Activated naive CD4-positive, alpha-beta T cell treated with anti-CD3 and anti-CD28 coated beads, Interleukin-2, amount 10 ng/mL, durations not matched to agents 7 days and 5 days (primary cell): ENCODE measurements around the gene BRCA2.

Experiments used
- CTCF ChIA-PET: fragments of 350-600 bp; sonication (Branson Sonifier 250); formaldehyde crosslinking; loops from one replicate; lab custom pipeline; 2021; ENCODE audit warnings: antibody characterized with exemption; lab: Charles Lee
- DNase-seq: peaks from one replicate; pipeline ENCODE4 v3.0.0-alpha.2; 2020
- H3K27ac Mint-ChIP-seq: one replicate; pipeline ENCODE4 v1.8.0; 2021; ENCODE audit warnings: mild to moderate bottlenecking, moderate library complexity, mixed read lengths
- H3K27me3 Mint-ChIP-seq: one replicate; pipeline ENCODE4 v1.8.0; 2021; ENCODE audit warnings: mild to moderate bottlenecking, mixed read lengths
- H3K36me3 Mint-ChIP-seq: one replicate; pipeline ENCODE4 v1.8.0; 2021; ENCODE audit warnings: mixed read lengths
- H3K4me1 Mint-ChIP-seq: one replicate; pipeline ENCODE4 v1.8.0; 2021; ENCODE audit warnings: mixed read lengths
- H3K4me3 Mint-ChIP-seq: one replicate; pipeline ENCODE4 v1.8.0; 2021; ENCODE audit warnings: mild to moderate bottlenecking, moderate library complexity, mixed read lengths
- H3K9me3 Mint-ChIP-seq: one replicate; pipeline ENCODE4 v1.8.0; 2021; ENCODE audit warnings: mixed read lengths

The BRCA2 gene

GRCh38 chr13:32315238-32316027 is at the start of gene BRCA2, which contains the start of gene ZAR1L:
TSS of gene BRCA2 (plus strand) at chr13:32315508. CDS start at chr13:32316461, 953 bp downstream.
TSS of gene ZAR1L (minus strand) at chr13:32315363. CDS start at chr13:32311925, 3,438 bp downstream.
- H3K27me3 Mint-ChIP-seq = peaks cover 4% of the 10 kb centered on the region
- H3K9me3 Mint-ChIP-seq = no peaks in the 10 kb centered on the region
- H3K4me3 Mint-ChIP-seq = peak within 1 kb of the TSS; percentile 92
- DNase-seq = peak; percentile 93
- CTCF ChIA-PET = interaction anchor here (0.6 to 1.9 kb wide), 8 partner anchors 10 to 405 kb away, joined by 3 to 8 read pairs (median 3); partner anchors contain the start of gene N4BP2L1
- peak within 1 kb of the TSS; percentile 99 for H3K27ac Mint-ChIP-seq
- peaks cover 45% of the 10 kb centered on the region for H3K4me1 Mint-ChIP-seq
- peaks cover 18% of the 10 kb centered on the region for H3K36me3 Mint-ChIP-seq

- H3K27me3 Mint-ChIP-seq = no peaks in the 10 kb centered on the region
- H3K36me3 Mint-ChIP-seq = no peaks in the 10 kb centered on the region
- no peak for DNase-seq
- no peaks in the 10 kb centered on the region for H3K9me3 Mint-ChIP-seq
- H3K4me1 Mint-ChIP-seq = no peaks in the 10 kb centered on the region
- CTCF ChIA-PET = interaction anchor here (1.9 kb wide), 1 partner anchor 20 kb away, joined by 5 read pairs; no protein-coding TSS in a partner anchor
- H3K27ac Mint-ChIP-seq = no peak overlapping the region
- H3K4me3 Mint-ChIP-seq = no peak overlapping the region
Measured at GRCh38 chr13:32265726-32266125, 49.6 kb upstream of the BRCA2 start.

GRCh38 chr13:32266130-32266529 is 49.2 kb upstream of the BRCA2 start:
- H3K27ac Mint-ChIP-seq = no peak overlapping the region
- no peaks in the 10 kb centered on the region for H3K27me3 Mint-ChIP-seq
- CTCF ChIA-PET = no interaction called here

GRCh38 chr13:32267836-32268439 is 47.4 kb upstream of the BRCA2 start:
- CTCF ChIA-PET = interaction anchor here (0.7 to 1.9 kb wide), 9 partner anchors 13 to 357 kb away, joined by 3 to 6 read pairs (median 3); no protein-coding TSS in a partner anchor
- Mint-ChIP-seq H3K27me3 (no peaks in the 10 kb centered on the region), H3K4me3 (no peak overlapping the region), H3K27ac (no peak overlapping the region), H3K36me3 (no peaks in the 10 kb centered on the region), H3K9me3 (no peaks in the 10 kb centered on the region), H3K4me1 (no peaks in the 10 kb centered on the region)
- peak; percentile 60 for DNase-seq

More at GRCh38 chr13:32266130-32266529, 49.2 kb upstream of the BRCA2 start:
- no peaks in the 10 kb centered on the region for H3K9me3 Mint-ChIP-seq
- H3K4me3 Mint-ChIP-seq = no peak overlapping the region
- DNase-seq = no peak
- no peaks in the 10 kb centered on the region for H3K4me1 Mint-ChIP-seq
- H3K36me3 Mint-ChIP-seq = no peaks in the 10 kb centered on the region

- no peaks in the 10 kb centered on the region for H3K4me1 Mint-ChIP-seq
- H3K36me3 Mint-ChIP-seq = peaks cover 1% of the 10 kb centered on the region
- H3K9me3 Mint-ChIP-seq = no peaks in the 10 kb centered on the region
- CTCF ChIA-PET = no interaction called here
- H3K27me3 Mint-ChIP-seq = no peaks in the 10 kb centered on the region
- H3K4me3 Mint-ChIP-seq = no peak overlapping the region
- H3K27ac Mint-ChIP-seq = no peak overlapping the region
- no peak for DNase-seq
Measured at GRCh38 chr13:32272021-32272683, 43.2 kb upstream of the BRCA2 start.

- Mint-ChIP-seq H3K36me3 (peaks cover 1% of the 10 kb centered on the region), H3K27me3 (no peaks in the 10 kb centered on the region), H3K9me3 (no peaks in the 10 kb centered on the region), H3K4me1 (no peaks in the 10 kb centered on the region), H3K4me3 (no peak overlapping the region), H3K27ac (no peak overlapping the region)
- DNase-seq = no peak
- CTCF ChIA-PET = no interaction called here
Measured at GRCh38 chr13:32277839-32278238, 37.5 kb upstream of the BRCA2 start.

- Mint-ChIP-seq H3K9me3 (no peaks in the 10 kb centered on the region), H3K27ac (no peak overlapping the region), H3K36me3 (peaks cover 1% of the 10 kb centered on the region), H3K4me1 (no peaks in the 10 kb centered on the region), H3K27me3 (no peaks in the 10 kb centered on the region), H3K4me3 (no peak overlapping the region)
- CTCF ChIA-PET = no interaction called here
- DNase-seq = no peak
Measured at GRCh38 chr13:32278426-32278825, 36.9 kb upstream of the BRCA2 start.

- CTCF ChIA-PET = interaction anchor here (0.9 to 2.0 kb wide), 2 partner anchors 13 to 371 kb away, joined by 3 to 4 read pairs; no protein-coding TSS in a partner anchor
- Mint-ChIP-seq H3K36me3 (no peaks in the 10 kb centered on the region), H3K4me3 (no peak overlapping the region), H3K4me1 (no peaks in the 10 kb centered on the region), H3K9me3 (no peaks in the 10 kb centered on the region), H3K27ac (no peak overlapping the region), H3K27me3 (no peaks in the 10 kb centered on the region)
- DNase-seq = no peak
Measured at GRCh38 chr13:32281096-32281495, 34.2 kb upstream of the BRCA2 start.

- no peaks in the 10 kb centered on the region for H3K4me1 Mint-ChIP-seq
- CTCF ChIA-PET = interaction anchor here (2.0 kb wide), 1 partner anchor 372 kb away, joined by 4 read pairs; no protein-coding TSS in a partner anchor
- no peaks in the 10 kb centered on the region for H3K27me3 Mint-ChIP-seq
- H3K4me3 Mint-ChIP-seq = no peak overlapping the region
- no peak overlapping the region for H3K27ac Mint-ChIP-seq
- no peaks in the 10 kb centered on the region for H3K36me3 Mint-ChIP-seq
- H3K9me3 Mint-ChIP-seq = no peaks in the 10 kb centered on the region
- DNase-seq = no peak
Measured at GRCh38 chr13:32282096-32282711, 33.1 kb upstream of the BRCA2 start.

- DNase-seq = no peak
- Mint-ChIP-seq H3K9me3 (no peaks in the 10 kb centered on the region), H3K36me3 (no peaks in the 10 kb centered on the region), H3K27ac (no peak overlapping the region), H3K4me1 (no peaks in the 10 kb centered on the region), H3K27me3 (no peaks in the 10 kb centered on the region), H3K4me3 (no peak overlapping the region)
- CTCF ChIA-PET = no interaction called here
Measured at GRCh38 chr13:32284927-32285632, 30.2 kb upstream of the BRCA2 start.

- no peaks in the 10 kb centered on the region for H3K4me1 Mint-ChIP-seq
- no peak for DNase-seq
- H3K9me3 Mint-ChIP-seq = no peaks in the 10 kb centered on the region
- no peak overlapping the region for H3K27ac Mint-ChIP-seq
- H3K27me3 Mint-ChIP-seq = no peaks in the 10 kb centered on the region
- H3K36me3 Mint-ChIP-seq = no peaks in the 10 kb centered on the region
- CTCF ChIA-PET = no interaction called here
- no peak overlapping the region for H3K4me3 Mint-ChIP-seq
Measured at GRCh38 chr13:32285633-32285965, 29.7 kb upstream of the BRCA2 start.

- no peak overlapping the region for H3K27ac Mint-ChIP-seq
- CTCF ChIA-PET = no interaction called here
- H3K9me3 Mint-ChIP-seq = no peaks in the 10 kb centered on the region
- H3K4me3 Mint-ChIP-seq = no peak overlapping the region
- no peak for DNase-seq
- peaks cover 14% of the 10 kb centered on the region for H3K27me3 Mint-ChIP-seq
- H3K36me3 Mint-ChIP-seq = no peaks in the 10 kb centered on the region
- peaks cover 11% of the 10 kb centered on the region for H3K4me1 Mint-ChIP-seq
Measured at GRCh38 chr13:32297206-32297605, 18.1 kb upstream of the BRCA2 start.

- CTCF ChIA-PET = no interaction called here
- Mint-ChIP-seq H3K36me3 (no peaks in the 10 kb centered on the region), H3K4me3 (no peak overlapping the region), H3K9me3 (no peaks in the 10 kb centered on the region), H3K27me3 (peaks cover 14% of the 10 kb centered on the region), H3K27ac (no peak overlapping the region), H3K4me1 (peaks cover 11% of the 10 kb centered on the region)
- no peak for DNase-seq
Measured at GRCh38 chr13:32298695-32299094, 16.6 kb upstream of the BRCA2 start.
